GM18520 (cell line): ENCODE data around the gene PPARGC1A.
A peak's percentile ranks its signal among the peaks of the same experiment; 100 is the strongest.

ENCODE experiments used
- ATAC-seq: cut with Tn5 transposase; IDR thresholded peaks from one replicate; pipeline ENCODE4 v1.9.1; 2021; ENCODE audit not compliant: unreplicated experiment

PPARGC1A gene, protein sequence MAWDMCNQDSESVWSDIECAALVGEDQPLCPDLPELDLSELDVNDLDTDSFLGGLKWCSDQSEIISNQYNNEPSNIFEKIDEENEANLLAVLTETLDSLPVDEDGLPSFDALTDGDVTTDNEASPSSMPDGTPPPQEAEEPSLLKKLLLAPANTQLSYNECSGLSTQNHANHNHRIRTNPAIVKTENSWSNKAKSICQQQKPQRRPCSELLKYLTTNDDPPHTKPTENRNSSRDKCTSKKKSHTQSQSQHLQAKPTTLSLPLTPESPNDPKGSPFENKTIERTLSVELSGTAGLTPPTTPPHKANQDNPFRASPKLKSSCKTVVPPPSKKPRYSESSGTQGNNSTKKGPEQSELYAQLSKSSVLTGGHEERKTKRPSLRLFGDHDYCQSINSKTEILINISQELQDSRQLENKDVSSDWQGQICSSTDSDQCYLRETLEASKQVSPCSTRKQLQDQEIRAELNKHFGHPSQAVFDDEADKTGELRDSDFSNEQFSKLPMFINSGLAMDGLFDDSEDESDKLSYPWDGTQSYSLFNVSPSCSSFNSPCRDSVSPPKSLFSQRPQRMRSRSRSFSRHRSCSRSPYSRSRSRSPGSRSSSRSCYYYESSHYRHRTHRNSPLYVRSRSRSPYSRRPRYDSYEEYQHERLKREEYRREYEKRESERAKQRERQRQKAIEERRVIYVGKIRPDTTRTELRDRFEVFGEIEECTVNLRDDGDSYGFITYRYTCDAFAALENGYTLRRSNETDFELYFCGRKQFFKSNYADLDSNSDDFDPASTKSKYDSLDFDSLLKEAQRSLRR

GRCh38 chr4:23889814-23890341, at the start of gene PPARGC1A:
TSS of gene PPARGC1A (minus strand) at chr4:23890047. CDS start at chr4:23889957, 90 bp downstream.
- peak; percentile 76 for ATAC-seq

GRCh38 chr4:23938796-23939195, 48.9 kb upstream of the PPARGC1A start:
- ATAC-seq, result no peak

GRCh38 chr4:23937173-23937572, 47.3 kb upstream of the PPARGC1A start:
- no peak for ATAC-seq

DNA sequence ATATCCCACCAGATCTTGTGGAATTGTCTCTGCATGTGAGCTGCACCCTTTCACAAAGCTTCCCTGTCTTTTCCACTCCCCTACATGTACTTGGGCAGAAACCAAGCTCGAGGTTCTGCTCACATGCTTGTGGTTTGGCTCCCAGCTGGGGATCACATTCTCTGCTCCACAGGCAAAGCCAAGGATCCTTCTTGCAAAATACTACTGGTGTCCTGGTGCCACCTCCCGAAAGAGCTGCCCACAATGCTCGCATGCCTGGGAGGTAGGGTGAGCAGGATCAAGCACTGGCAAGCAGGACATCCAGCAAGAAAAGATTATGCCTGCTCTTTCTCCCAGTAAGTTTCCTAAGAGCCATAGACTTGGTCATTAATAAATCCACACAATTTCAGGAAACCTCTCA, 45.1 kb upstream of the PPARGC1A start:
- no peak for ATAC-seq

DNA sequence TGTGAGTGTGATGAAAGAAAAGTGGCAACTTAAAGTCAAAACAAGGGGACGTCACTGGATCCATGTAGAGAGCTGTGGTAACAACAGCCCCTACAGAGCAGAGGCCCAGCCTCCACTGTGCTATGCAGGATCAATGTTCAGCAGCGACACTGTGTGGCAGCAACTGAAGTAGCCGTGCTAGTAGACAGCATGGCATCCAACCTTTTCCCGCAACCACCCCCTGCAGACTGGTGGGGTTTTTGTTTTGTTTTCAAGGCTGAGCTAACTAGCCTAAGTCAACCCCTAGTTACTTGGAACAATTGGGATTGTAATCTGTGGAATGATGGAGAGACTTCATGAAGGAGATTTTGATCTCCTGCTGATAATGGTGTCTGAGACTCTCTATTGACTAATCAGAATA, 44.4 kb upstream of the PPARGC1A start:
- no peak for ATAC-seq

DNA sequence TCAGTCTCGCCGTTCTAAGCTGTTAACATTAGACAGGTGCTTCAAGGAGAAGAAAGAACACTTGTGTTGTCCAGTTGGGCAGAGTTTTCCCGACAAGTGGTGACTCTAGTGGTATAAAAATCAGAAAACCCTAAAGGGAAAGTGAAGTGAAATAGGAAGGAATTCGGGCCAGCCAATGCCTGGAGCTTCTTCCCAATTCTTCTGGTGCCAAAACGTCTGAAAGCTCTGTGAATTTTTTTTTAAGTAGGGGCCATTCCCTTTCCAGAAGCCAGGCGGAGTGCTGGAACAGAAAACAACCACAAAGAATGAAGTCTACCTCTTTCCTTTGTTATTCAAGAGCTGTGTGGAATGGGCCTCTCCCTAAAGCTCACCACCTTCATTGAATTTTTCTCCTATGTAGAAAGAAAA, 43.1 kb upstream of the PPARGC1A start:
- no peak for ATAC-seq

- no peak for ATAC-seq
Measured at GRCh38 chr4:23932186-23932585, 42.3 kb upstream of the PPARGC1A start.

DNA sequence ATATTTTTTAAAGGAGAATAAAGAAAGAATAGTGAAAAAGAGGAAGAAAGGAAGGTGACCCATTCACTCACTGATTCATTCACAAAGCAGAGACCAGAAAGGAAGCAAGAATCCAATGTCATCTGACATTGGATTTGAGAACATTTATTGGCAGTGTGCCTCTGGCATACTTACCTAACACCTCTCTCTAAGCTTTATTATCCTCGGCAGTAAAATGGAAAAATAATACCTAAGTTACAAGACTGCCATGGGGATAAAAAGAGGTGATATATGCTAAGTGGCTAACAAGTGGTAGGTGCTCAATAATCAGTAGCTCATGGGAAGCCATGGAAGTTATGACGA, 41.6 kb upstream of the PPARGC1A start:
- no peak for ATAC-seq

GRCh38 chr4:23930750-23931488, 41.1 kb upstream of the PPARGC1A start:
- ATAC-seq, result no peak

GRCh38 chr4:23929248-23929647, 39.4 kb upstream of the PPARGC1A start:
- no peak for ATAC-seq

GRCh38 chr4:23924556-23924955, 34.7 kb upstream of the PPARGC1A start:
- ATAC-seq, result no peak

GRCh38 chr4:23923840-23924239, 34.0 kb upstream of the PPARGC1A start:
- no peak for ATAC-seq

- ATAC-seq, result no peak
Measured at GRCh38 chr4:23923141-23923540, 33.3 kb upstream of the PPARGC1A start.

DNA sequence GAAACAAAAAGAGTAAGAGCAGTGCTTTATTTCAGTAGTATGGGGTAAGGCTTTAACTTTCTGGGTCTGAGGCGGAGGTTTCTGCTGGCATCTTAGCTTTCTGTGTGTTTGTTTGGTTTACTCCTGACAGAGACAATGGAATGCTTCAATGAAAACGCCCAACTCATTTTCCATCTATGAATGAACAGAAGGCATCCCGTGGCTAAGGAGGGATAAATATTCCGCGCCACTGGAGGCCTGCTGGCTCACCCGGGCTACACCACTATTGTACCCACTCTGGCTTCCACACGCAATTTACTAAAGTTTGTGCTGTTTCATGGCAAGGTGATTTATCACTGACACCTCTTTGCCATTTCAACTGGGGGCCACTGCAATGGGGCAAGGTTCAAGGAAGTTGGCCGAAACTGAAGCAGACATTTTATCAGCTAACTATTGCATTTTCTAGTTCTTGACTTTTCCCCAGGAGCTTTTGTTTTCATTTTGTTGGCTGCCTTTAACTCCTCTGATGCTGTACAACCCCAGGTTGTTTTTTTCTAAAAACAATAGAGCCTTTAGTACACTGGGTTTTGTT, 32.8 kb upstream of the PPARGC1A start:
- ATAC-seq, result no peak

GRCh38 chr4:23922013-23922412, 32.2 kb upstream of the PPARGC1A start:
- ATAC-seq, result no peak

DNA sequence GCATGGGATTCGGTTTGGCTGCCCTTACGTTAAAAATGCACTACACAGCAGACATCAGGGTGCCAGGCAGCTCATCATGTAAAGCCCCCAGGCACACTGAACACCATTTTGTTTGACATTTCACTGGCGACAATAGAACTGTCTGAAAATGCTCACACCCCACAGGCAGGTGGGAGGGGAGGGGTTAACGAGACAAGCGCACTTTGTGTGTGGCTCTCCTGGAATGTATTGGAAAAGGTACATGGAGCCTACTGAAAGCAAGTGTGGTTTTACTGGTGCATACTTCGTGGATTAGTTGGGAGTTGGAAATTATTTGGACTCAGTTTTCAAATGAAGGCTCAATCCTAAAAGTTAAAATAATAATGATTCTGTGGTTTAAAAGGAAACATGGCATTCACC, 31.6 kb upstream of the PPARGC1A start:
- ATAC-seq, result no peak

- ATAC-seq, result no peak
Measured at GRCh38 chr4:23920716-23921446, 31.0 kb upstream of the PPARGC1A start.

GRCh38 chr4:23920296-23920695, 30.4 kb upstream of the PPARGC1A start:
- ATAC-seq, result no peak

DNA sequence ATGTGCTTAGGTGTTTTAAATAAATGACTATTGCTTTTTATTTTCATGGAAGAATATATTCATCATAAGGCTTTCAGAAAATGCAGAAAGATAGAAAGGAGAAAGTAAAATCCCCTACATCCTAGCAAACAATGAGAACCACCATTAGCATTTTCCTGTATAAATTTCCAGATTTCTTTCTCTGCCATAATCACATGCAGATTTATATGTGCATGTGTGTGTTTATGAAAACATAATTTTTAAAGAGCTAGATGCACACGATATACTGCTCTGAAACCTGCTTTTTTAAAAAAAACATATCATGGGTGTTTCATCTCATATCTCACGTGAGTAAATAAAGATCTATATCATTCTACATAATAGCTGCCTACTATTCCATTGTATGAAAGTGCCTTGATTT, 26.4 kb upstream of the PPARGC1A start:
- no peak for ATAC-seq

DNA sequence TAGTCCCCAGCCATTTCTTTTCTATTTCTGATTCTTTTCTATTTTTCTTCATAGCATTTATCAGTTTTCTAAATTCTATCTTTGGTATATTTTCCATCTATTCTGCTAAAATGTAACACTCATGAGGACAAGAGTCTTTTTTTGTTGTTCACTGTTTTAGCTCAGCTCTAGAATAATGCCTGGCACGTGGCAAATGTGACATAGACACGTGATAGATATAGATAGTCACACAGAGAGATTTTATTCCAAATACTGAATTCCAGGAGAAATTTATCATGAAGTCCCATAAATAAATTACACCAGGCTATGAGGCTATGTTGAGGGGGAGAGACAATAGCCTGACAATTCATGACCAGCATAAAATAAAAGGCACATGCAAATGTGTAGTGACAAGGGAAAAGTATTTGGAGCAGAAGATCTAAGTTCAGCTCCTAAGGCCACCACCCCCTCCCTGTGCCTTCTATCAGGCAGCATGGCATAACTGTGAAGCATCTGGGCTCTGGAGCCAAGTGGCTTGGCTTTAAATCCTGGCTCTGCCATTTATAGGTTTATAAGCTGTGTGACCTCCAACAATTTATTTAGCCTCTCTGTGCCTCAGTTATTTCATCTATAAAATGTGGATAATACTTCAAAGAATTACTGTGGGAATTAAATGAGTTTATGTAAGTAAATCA, 25.7 kb upstream of the PPARGC1A start:
- ATAC-seq, result no peak
